Dermis blood vessel endothelial cell (primary cell): Measurements from ENCODE around the gene PITX3. TPM values are rescaled to one million over a fixed set of nuclear protein-coding genes. Genes with fewer than 3 reads are reported as not detected.

Source experiments
- total RNA-seq: library from RNA; depleted of rRNA; stranded (reverse); fragments of >200 nt; gene quantifications from 2 replicates; pipeline ENCODE4 v1.2.3, GENCODE V29; 2014

PITX3 gene
- total RNA-seq, 1 donor from 2014 or later: not detected

Other genes with a start within 250 kb of the PITX3 start
- gene ARMH3, start 185.3 kb downstream of the PITX3 start, total RNA-seq: 9.0 and 9.4 TPM in 2 replicates
- gene HPS6, start 176.2 kb downstream of the PITX3 start, total RNA-seq: 49.0 and 53.6 TPM in 2 replicates
- 49.6 and 52.1 TPM in 2 replicates for gene LDB1, start 121.1 kb downstream of the PITX3 start, total RNA-seq
- gene PPRC1, start 108.5 kb downstream of the PITX3 start, total RNA-seq: 14.5 and 15.3 TPM in 2 replicates
- gene NOLC1, start 89.1 kb downstream of the PITX3 start, total RNA-seq: 29.6 and 38.9 TPM in 2 replicates
- gene ELOVL3, start 15.2 kb downstream of the PITX3 start, total RNA-seq: not detected in 2 replicates
- 17.5 and 40.3 TPM in 2 replicates for gene GBF1, start 4.0 kb upstream of the PITX3 start, total RNA-seq
- gene NFKB2, start 154.2 kb upstream of the PITX3 start, total RNA-seq: 33.0 and 35.7 TPM in 2 replicates
- gene PSD, start 177.3 kb upstream of the PITX3 start, total RNA-seq: 0.23 and 0.34 TPM in 2 replicates
- gene FBXL15, start 179.3 kb upstream of the PITX3 start, total RNA-seq: 9.7 and 12.6 TPM in 2 replicates
- 48.5 and 51.2 TPM in 2 replicates for gene CUEDC2, start 191.1 kb upstream of the PITX3 start, total RNA-seq
- gene C10orf95, start 210.0 kb upstream of the PITX3 start, total RNA-seq: 0.05 TPM in 1 of 2 replicates, not detected in the other